Kidney (tissue), 14 donors: ENCODE results near the gene LHPP. TPM values are rescaled to one million over a fixed set of nuclear protein-coding genes. Genes with fewer than 3 reads are reported as not detected.

Source experiments
- DNase-seq, 5 donors: peaks; one replicate each; pipeline ENCODE4 v3.0.0-alpha.2; 2013 to 2020
- FAIRE-seq: peaks from 2 replicates; lab custom pipeline; 2012; peaks lifted over from hg19 to GRCh38; lab: Jason Lieb, UNC
- H3K27ac ChIP-seq, 2 donors: one replicate each; pipeline ENCODE4 v1.7.0; 2013; ENCODE audit warnings: low read depth in 2 of 2, low read length in 2 of 2, inconsistent platforms in 1 of 2
- H3K27me3 ChIP-seq: one replicate; pipeline ENCODE4 v1.7.1; 2013; ENCODE audit warnings: low read length, inconsistent platforms; ENCODE audit not compliant: control insufficient read depth, insufficient read depth
- H3K36me3 ChIP-seq, 3 donors: one replicate each; pipeline versions ENCODE4 v1.7.0 to v1.7.1; 2013; ENCODE audit warnings: low read length in 3 of 3, control low read depth in 1 of 3, inconsistent platforms in 1 of 3; ENCODE audit not compliant: insufficient read depth in 3 of 3, control insufficient read depth in 2 of 3
- H3K4me1 ChIP-seq, 3 donors: one replicate each; pipeline versions ENCODE4 v1.7.0 to v1.7.1; 2013; ENCODE audit warnings: low read length in 3 of 3, inconsistent platforms in 1 of 3, low read depth in 1 of 3; ENCODE audit not compliant: control insufficient read depth in 2 of 3, insufficient read depth in 2 of 3
- H3K4me3 ChIP-seq, 3 donors: one replicate each; pipeline versions ENCODE4 v1.7.0 to v1.8.1; 2013; ENCODE audit warnings: low read length in 3 of 3, control low read depth in 1 of 3, inconsistent platforms in 1 of 3
- H3K9ac ChIP-seq, 3 donors: one replicate each; pipeline versions ENCODE4 v1.7.0 to v1.7.1; 2013; ENCODE audit warnings: low read length in 3 of 3, control low read depth in 1 of 3, inconsistent platforms in 1 of 3
- H3K9me3 ChIP-seq, 3 donors: one replicate each; pipeline versions ENCODE4 v1.7.0 to v1.7.1; 2013; ENCODE audit warnings: low read length in 3 of 3, control low read depth in 1 of 3, inconsistent platforms in 1 of 3; ENCODE audit not compliant: control insufficient read depth in 2 of 3, insufficient read depth in 1 of 3
- CTCF ChIP-seq: IDR thresholded peaks from 3 replicates; pipeline ENCODE4 v1.5.1; 2012; ENCODE audit warnings: mild to moderate bottlenecking, moderate library complexity, borderline replicate concordance; ENCODE audit not compliant: insufficient read depth; ENCODE audit errors: extremely low read depth
- intact Hi-C: fragments of 100-400 bp; cut with DNase I; formaldehyde crosslinking; loops from one replicate; pipeline ENCODE4 v1.11.1; 2022
- polyA plus RNA-seq: library from polyadenylated mRNA; stranded (reverse); fragments of 350-450 nt; fragmentation: Illumina TruSeq; extraction: RNeasy Lipid Tissue Mini Kit (QIAGEN cat#74804); gene quantifications from one replicate; pipeline ENCODE4 v1.2.3, GENCODE V29; 2014; ENCODE audit warnings: low read depth, low replicate concordance; ENCODE audit not compliant: insufficient read depth
- total RNA-seq: library from RNA; stranded (reverse); fragmentation: NEBNext Ultra II Directional; extraction: Animal tissue kit (Norgen Biotek cat#: 25700); gene quantifications from one replicate; pipeline ENCODE4 v1.2.1, GENCODE V29; 2021
- donor health status: control.
- donor health status: control.
- donor health status: control.
- donor health status: control.
- donor health status: control.
- donor health status: DM: yes; HTN: yes; CAD: no.
- donor health status: Normal renal cell carcinoma (clear cell type).

LHPP gene
- total and polyA plus RNA-seq, 2 donors from 2014 or later: 16.6 to 52.5 TPM

- intact Hi-C loops: loop anchor here (10.0 kb wide), 1 partner anchor 215 kb away; the partner anchor contains the start of gene FAM53B
- no peak for FAIRE-seq
- Histone ChIP-seq H3K4me1 (peaks cover 0 to 2% (median 0%) of the 10 kb centered on the region in 3 donors), H3K27ac (peak overlapping the region in 1 of 2 donors; percentile 4), H3K27me3 (no peaks in the 10 kb centered on the region), H3K36me3 (peaks cover 0 to 3% (median 0%) of the 10 kb centered on the region in 3 donors), H3K9ac (no peak overlapping the region), H3K4me3 (no peak overlapping the region), H3K9me3 (no peaks in the 10 kb centered on the region)
- DNase-seq: no peak
- TF ChIP-seq CTCF: no peak
Measured at GRCh38 chr10:124529661-124530214, 68.1 kb downstream of the LHPP start.

GRCh38 chr10:124530215-124530665, 68.6 kb downstream of the LHPP start:
- H3K27me3 ChIP-seq: no peaks in the 10 kb centered on the region
- no peak overlapping the region for H3K4me3 ChIP-seq
- TF ChIP-seq CTCF: peak; percentile 96
- intact Hi-C loops: loop anchor here (10.0 kb wide), 1 partner anchor 215 kb away; the partner anchor contains the start of gene FAM53B
- peaks cover 0 to 2% (median 0%) of the 10 kb centered on the region in 3 donors for H3K4me1 ChIP-seq
- FAIRE-seq (no peak), DNase-seq (peak; percentile 86 to 94 (median 92))
- no peak overlapping the region for H3K9ac ChIP-seq
- peak overlapping the region in 1 of 2 donors; percentile 4 for H3K27ac ChIP-seq
- H3K36me3 ChIP-seq: peaks cover 0 to 3% (median 0%) of the 10 kb centered on the region in 3 donors
- no peaks in the 10 kb centered on the region for H3K9me3 ChIP-seq

- no peak overlapping the region for H3K9ac ChIP-seq
- no peak overlapping the region for H3K27ac ChIP-seq
- H3K27me3 ChIP-seq: no peaks in the 10 kb centered on the region
- H3K4me1 ChIP-seq: peaks cover 0 to 2% (median 0%) of the 10 kb centered on the region in 3 donors
- H3K36me3 ChIP-seq: peaks cover 0 to 3% (median 0%) of the 10 kb centered on the region in 3 donors
- DNase-seq: peak in 1 of 5 donors; percentile 69
- no peaks in the 10 kb centered on the region for H3K9me3 ChIP-seq
- no peak overlapping the region for H3K4me3 ChIP-seq
- intact Hi-C loops: loop anchor here (10.0 kb wide), 1 partner anchor 214 kb away; the partner anchor contains the start of gene FAM53B
- no peak for TF ChIP-seq CTCF
- FAIRE-seq: no peak
Measured at GRCh38 chr10:124530816-124531215, 69.2 kb downstream of the LHPP start.
